Sigmoid colon (tissue), 7 donors: Measurements from ENCODE around the gene PEX5. TPM values are rescaled to one million over a fixed set of nuclear protein-coding genes. Genes with fewer than 3 reads are reported as not detected.
"Not testable (repeated sequence)": the region's sequence is repeated elsewhere in the genome, so short reads cannot be mapped to it uniquely, and the experiment has no call there.

Experiments used
- DNase-seq: peaks from one replicate; pipeline ENCODE4 v3.0.0-alpha.2; 2019
- H3K27ac ChIP-seq, 4 donors: fragments of 200-600 bp; sonication (generic); one replicate each; pipeline ENCODE4 v1.5.1; 2016 to 2019; ENCODE audit warnings: mild to moderate bottlenecking in 1 of 4
- H3K27me3 ChIP-seq, 3 donors: fragments of 200-600 bp; sonication (generic); one replicate each; pipeline ENCODE4 v1.5.1; 2019; ENCODE audit warnings: mild to moderate bottlenecking in 1 of 3
- H3K36me3 ChIP-seq, 4 donors: fragments of 200-600 bp; sonication (generic); one replicate each; pipeline ENCODE4 v1.5.1; 2016 to 2019
- H3K4me1 ChIP-seq, 4 donors: fragments of 200-600 bp; sonication (generic); one replicate each; pipeline ENCODE4 v1.5.1; 2017 to 2019
- H3K4me3 ChIP-seq, 4 donors: fragments of 200-600 bp; sonication (generic); one replicate each; pipeline ENCODE4 v1.5.1; 2017 to 2019; ENCODE audit warnings: mild to moderate bottlenecking in 2 of 4, moderate library complexity in 1 of 4
- H3K9me3 ChIP-seq, 4 donors: fragments of 200-600 bp in 3 of 4; sonication (generic) in 3 of 4; one replicate each; pipeline versions ENCODE4 v1.5.1 to v1.6.1; 2013 to 2019
- EP300 ChIP-seq, 4 donors: sonication (generic); formaldehyde crosslinking; IDR thresholded peaks; one replicate each; pipeline ENCODE4 v1.6.1; 2017; ENCODE audit warnings: antibody characterized with exemption in 4 of 4
- POLR2A ChIP-seq, 2 donors: fragments of 450-650 bp; IDR thresholded peaks; one replicate each; pipeline ENCODE4 v1.6.1; 2016; ENCODE audit warnings: antibody characterized with exemption in 2 of 2, mild to moderate bottlenecking in 2 of 2, moderate library complexity in 2 of 2
- POLR2AphosphoS5 ChIP-seq, 4 donors: sonication (generic); formaldehyde crosslinking; IDR thresholded peaks; one replicate each; pipeline ENCODE4 v1.6.1; 2017; ENCODE audit warnings: antibody characterized with exemption in 4 of 4
- WGBS, 2 donors: extraction: QIAGEN DNeasy Blood & Tissue Kit; methylation state at CpG; one replicate each; pipeline ENCODE4 v1.1.7; 2013; 5-methylcytosine and 5-hydroxymethylcytosine counted together
- intact Hi-C: fragments of 100-400 bp; cut with DNase I; formaldehyde crosslinking; loops from one replicate; pipeline ENCODE4 v1.15.1; 2023
- polyA plus RNA-seq, 3 donors: library from polyadenylated mRNA; stranded (reverse); fragments of 200-250 nt; gene quantifications; one replicate each; pipeline ENCODE4 v1.2.3, GENCODE V29; 2013
- total RNA-seq, 4 donors: library from RNA; depleted of rRNA; stranded (reverse); fragments of >200 nt; gene quantifications; one replicate each; pipeline ENCODE4 v1.1.0, GENCODE V29; 2016
- TF ChIP-seq, protein P1 (sequence below), 4 experiments: fragments of 450-650 bp in 3 of 4; fragments of 200-600 bp in 1 of 4; IDR thresholded peaks; one replicate each; pipeline ENCODE4 v1.5.1; 2016 to 2019; ENCODE audit warnings: antibody characterized with exemption in 4 of 4, mild to moderate bottlenecking in 3 of 4, moderate library complexity in 2 of 4
- donor health status: healthy with polysubstance abuse.
- donor health status: Bipolar disorder and iron deficiency.
- donor health status: healthy.

The PEX5 gene
- total and polyA plus RNA-seq, 7 donors, result 13.9 to 48.5 (median 29.9) TPM

DNA sequence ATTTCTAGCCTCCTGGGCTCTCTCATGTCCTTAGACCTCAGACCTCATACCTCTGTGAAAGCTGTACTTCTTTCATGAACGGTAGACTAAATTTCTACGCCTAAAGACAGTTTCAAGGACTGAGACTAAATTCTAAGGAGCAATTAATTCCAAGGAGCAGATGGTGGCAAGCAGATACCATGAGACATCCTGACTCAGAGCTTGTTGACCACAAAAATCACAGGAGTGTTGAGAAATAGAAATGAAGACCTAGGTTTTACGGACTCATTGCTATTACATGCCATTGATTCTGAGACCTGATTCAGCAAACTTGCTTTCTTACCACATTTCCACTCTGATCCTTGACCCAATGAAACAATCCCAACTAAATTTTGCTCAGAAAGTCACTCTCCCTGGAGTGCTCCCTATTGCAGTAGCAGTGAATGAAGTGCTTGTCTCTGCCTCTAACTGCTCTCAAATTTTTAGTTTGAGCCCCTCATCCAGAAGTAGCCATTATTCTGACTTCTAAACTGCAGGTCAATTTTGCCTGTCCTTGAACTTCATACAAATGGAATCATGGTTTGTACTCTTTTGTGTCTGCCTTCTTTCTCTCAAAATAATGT, 52.0 kb downstream of the PEX5 start:
- H3K4me1 ChIP-seq, result no peaks in the 10 kb centered on the region
- 85 to 87% methylated on average over 3 of the region's 3 CpGs for WGBS, 2 donors
- no peaks in the 10 kb centered on the region for H3K27me3 ChIP-seq
- peaks cover 0 to 2% (median 0%) of the 10 kb centered on the region in 4 donors for H3K9me3 ChIP-seq
- no peak overlapping the region for H3K27ac ChIP-seq
- no peak for DNase-seq
- intact Hi-C loops, result no loop called here
- no peaks in the 10 kb centered on the region for H3K36me3 ChIP-seq
- H3K4me3 ChIP-seq, result no peak overlapping the region
- TF ChIP-seq, protein P1, sequence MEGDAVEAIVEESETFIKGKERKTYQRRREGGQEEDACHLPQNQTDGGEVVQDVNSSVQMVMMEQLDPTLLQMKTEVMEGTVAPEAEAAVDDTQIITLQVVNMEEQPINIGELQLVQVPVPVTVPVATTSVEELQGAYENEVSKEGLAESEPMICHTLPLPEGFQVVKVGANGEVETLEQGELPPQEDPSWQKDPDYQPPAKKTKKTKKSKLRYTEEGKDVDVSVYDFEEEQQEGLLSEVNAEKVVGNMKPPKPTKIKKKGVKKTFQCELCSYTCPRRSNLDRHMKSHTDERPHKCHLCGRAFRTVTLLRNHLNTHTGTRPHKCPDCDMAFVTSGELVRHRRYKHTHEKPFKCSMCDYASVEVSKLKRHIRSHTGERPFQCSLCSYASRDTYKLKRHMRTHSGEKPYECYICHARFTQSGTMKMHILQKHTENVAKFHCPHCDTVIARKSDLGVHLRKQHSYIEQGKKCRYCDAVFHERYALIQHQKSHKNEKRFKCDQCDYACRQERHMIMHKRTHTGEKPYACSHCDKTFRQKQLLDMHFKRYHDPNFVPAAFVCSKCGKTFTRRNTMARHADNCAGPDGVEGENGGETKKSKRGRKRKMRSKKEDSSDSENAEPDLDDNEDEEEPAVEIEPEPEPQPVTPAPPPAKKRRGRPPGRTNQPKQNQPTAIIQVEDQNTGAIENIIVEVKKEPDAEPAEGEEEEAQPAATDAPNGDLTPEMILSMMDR (IDR thresholded peaks at IDR 0.05), result no peak
- TF ChIP-seq POLR2AphosphoS5 (IDR thresholded peaks at IDR 0.05) (no peak), POLR2A (IDR thresholded peaks at IDR 0.05) (no peak), EP300 (IDR thresholded peaks at IDR 0.05) (no peak)

DNA sequence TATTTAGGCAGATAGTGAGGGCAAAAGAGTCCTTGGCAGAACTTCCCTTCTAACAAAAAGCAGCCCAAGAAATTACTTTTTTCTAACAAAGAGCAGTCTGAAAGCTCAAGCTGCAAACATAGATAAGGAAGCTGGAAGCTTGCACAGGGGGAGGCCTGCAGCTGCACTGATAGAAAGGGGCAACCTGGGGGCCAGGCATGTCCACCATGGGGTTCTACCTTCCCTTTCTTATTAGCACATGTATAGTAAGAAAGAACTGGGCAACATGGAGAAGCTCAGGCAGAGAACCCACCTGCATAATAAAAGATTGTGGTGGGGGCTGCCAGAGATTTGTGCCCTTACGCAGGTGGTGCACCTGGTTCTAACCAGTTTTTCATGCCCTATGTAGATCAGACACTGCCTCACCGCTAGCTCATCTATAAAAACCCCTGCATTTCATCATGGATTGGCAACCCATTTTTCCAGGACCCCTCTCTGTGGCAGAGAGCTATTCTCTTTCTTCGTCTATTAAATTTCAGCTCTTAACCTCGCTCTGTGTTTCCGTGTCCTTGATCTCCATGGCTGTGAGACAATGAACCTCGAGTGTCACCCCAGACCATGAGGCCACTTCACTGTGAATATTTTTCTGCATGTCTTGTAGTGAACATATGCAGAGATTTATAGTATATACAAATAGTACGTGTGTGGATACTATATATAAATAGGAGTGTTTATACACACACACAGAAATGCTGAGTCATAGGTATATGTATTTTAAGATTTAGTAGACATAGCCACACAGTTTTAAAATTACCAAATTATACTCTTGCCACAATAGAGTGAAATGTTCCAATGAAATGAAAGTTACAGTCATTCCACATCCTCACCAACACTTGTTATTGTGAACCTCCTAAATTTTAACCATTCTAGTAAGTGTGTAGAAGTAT, 53.0 kb downstream of the PEX5 start:
- no peaks in the 10 kb centered on the region for H3K27me3 ChIP-seq
- TF ChIP-seq POLR2A (IDR thresholded peaks at IDR 0.05) (no peak), EP300 (IDR thresholded peaks at IDR 0.05) (no peak), POLR2AphosphoS5 (IDR thresholded peaks at IDR 0.05) (no peak)
- TF ChIP-seq, protein P1 (IDR thresholded peaks at IDR 0.05), result no peak
- DNase-seq, result no peak
- intact Hi-C loops, result no loop called here
- peaks cover 0 to 2% (median 0%) of the 10 kb centered on the region in 4 donors for H3K9me3 ChIP-seq
- no peak overlapping the region for H3K4me3 ChIP-seq
- 67 to 81% methylated on average over 7 of the region's 7 CpGs for WGBS, 2 donors
- H3K27ac ChIP-seq, result no peak overlapping the region
- no peaks in the 10 kb centered on the region for H3K36me3 ChIP-seq
- no peaks in the 10 kb centered on the region for H3K4me1 ChIP-seq

DNA sequence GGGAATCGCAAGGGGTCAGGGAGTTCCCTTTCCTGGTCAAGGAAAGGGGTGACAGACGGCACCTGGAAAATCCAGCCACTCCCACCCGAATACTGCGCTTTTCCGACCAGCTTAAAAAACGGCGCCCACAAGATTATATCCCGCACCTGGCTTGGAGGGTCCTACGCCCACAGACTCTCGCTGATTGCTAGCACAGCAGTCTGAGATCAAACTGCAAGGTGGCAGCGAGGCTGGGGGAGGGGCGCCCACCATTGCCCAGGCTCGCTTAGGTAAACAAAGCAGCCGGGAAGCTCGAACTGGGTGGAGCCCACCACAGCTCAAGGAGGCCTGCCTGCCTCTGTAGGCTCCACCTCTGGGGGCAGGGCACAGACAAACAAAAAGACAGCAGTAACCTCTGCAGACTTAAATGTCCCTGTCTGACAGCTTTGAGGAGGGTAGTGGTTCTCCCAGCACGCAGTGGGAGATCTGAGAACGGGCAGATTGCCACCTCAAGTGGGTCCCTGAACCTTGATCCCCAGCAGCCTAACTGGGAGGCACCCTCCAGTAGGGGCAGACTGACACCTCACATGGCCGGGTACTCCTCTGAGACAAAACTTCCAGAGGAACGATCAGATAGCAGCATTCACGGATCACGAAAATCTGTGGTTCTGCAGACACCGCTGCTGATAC, 62.0 kb downstream of the PEX5 start:
- H3K9me3 ChIP-seq, H3K36me3 ChIP-seq, H3K4me3 ChIP-seq, intact Hi-C loops, H3K27me3 ChIP-seq, DNase-seq, H3K27ac ChIP-seq, H3K4me1 ChIP-seq: not testable (repeated sequence)
- 83 to 93% methylated on average over 20 of the region's 22 CpGs for WGBS, 2 donors

DNA sequence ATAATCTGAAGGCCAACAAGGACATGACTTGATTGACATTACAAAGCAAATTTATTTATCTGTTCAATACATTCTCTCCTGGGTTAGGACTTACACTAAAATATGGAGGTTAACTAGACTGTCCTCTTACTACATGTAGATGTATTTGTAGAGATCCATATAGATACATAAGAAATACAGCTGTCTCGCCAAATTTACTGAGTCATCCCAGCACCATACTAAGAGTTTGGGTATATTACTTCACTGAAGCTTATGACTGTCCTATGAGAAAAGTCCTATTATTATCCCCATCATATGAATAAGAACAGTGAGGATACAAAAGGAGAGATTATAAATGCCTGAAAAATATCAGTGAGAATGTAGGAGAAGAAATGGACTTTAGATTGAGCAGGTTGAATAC, 69.6 kb downstream of the PEX5 start:
- Histone ChIP-seq H3K4me1 (no peaks in the 10 kb centered on the region), H3K9me3 (no peaks in the 10 kb centered on the region), H3K36me3 (no peaks in the 10 kb centered on the region), H3K27ac (no peak overlapping the region), H3K27me3 (no peaks in the 10 kb centered on the region), H3K4me3 (no peak overlapping the region)
- 95% methylated on average over 1 of the region's 1 CpG for WGBS, 2 donors
- no peak for DNase-seq
- intact Hi-C loops, result no loop called here
- TF ChIP-seq POLR2A (IDR thresholded peaks at IDR 0.05) (no peak), EP300 (IDR thresholded peaks at IDR 0.05) (no peak)

Other genes with a start within 250 kb of the PEX5 start
- gene RNU7-1, start 245.9 kb upstream of the PEX5 start, total RNA-seq, result not detected
- not detected for gene RNU7-1, start 245.9 kb upstream of the PEX5 start, polyA plus RNA-seq
- 100 to 1,000 TPM; 465 to 697 (median 652) TPM for gene C12orf57, start 245.7 kb upstream of the PEX5 start, total RNA-seq
- gene C12orf57, start 245.7 kb upstream of the PEX5 start, polyA plus RNA-seq, result 100 to 1,000 TPM; 305 to 810 (median 418) TPM
- 10 to 100 TPM in 3 of 4 donors, 1 to 10 TPM in 1; 5.3 to 13.6 (median 11.8) TPM for gene PTPN6, start 238.3 kb upstream of the PEX5 start, total RNA-seq
- 10 to 100 TPM; 42.1 to 92.4 (median 67.3) TPM for gene PTPN6, start 238.3 kb upstream of the PEX5 start, polyA plus RNA-seq
- gene PHB2, start 219.0 kb upstream of the PEX5 start, total RNA-seq, result 100 to 1,000 TPM; 211 to 327 (median 285) TPM
- gene PHB2, start 219.0 kb upstream of the PEX5 start, polyA plus RNA-seq, result 100 to 1,000 TPM; 180 to 283 (median 184) TPM
- gene EMG1, start 218.8 kb upstream of the PEX5 start, total RNA-seq, result 10 to 100 TPM; 18.8 to 32.3 (median 22.7) TPM
- gene EMG1, start 218.8 kb upstream of the PEX5 start, polyA plus RNA-seq, result 10 to 100 TPM; 19.2 to 33.0 (median 21.3) TPM
- 10 to 100 TPM; 18.6 to 27.0 (median 25.4) TPM for gene LPCAT3, start 171.2 kb upstream of the PEX5 start, total RNA-seq
- 10 to 100 TPM in 2 of 3 donors, 1 to 10 TPM in 1; 7.8 to 47.9 (median 16.9) TPM for gene LPCAT3, start 171.2 kb upstream of the PEX5 start, polyA plus RNA-seq
- gene C1S, start 129.0 kb upstream of the PEX5 start, total RNA-seq, result 100 to 1,000 TPM; 420 to 622 (median 463) TPM
- 100 to 1,000 TPM in 1 of 3 donors, 10 to 100 TPM in 2; 15.5 to 244 (median 52.9) TPM for gene C1S, start 129.0 kb upstream of the PEX5 start, polyA plus RNA-seq
- gene C1R, start 97.2 kb upstream of the PEX5 start, total RNA-seq, result 100 to 1,000 TPM; 328 to 493 (median 467) TPM
- gene C1R, start 97.2 kb upstream of the PEX5 start, polyA plus RNA-seq, result 100 to 1,000 TPM in 1 of 3 donors, 10 to 100 TPM in 2; 23.8 to 257 (median 54.1) TPM
- 10 to 100 TPM; 44.2 to 82.6 (median 65.3) TPM for gene C1RL, start 80.5 kb upstream of the PEX5 start, total RNA-seq
- 10 to 100 TPM in 2 of 3 donors, 1 to 10 TPM in 1; 9.9 to 45.5 (median 12.0) TPM for gene C1RL, start 80.5 kb upstream of the PEX5 start, polyA plus RNA-seq
- gene RBP5, start 60.8 kb upstream of the PEX5 start, total RNA-seq, result under 1 TPM in 1 of 4 donors, not detected in 3; 0.71 TPM
- gene RBP5, start 60.8 kb upstream of the PEX5 start, polyA plus RNA-seq, result 10 to 100 TPM in 1 of 3 donors, 1 to 10 TPM in 2; 3.7 to 30.9 (median 4.2) TPM
- gene CLSTN3, start 59.3 kb upstream of the PEX5 start, total RNA-seq, result 10 to 100 TPM; 11.5 to 41.5 (median 19.3) TPM
- 10 to 100 TPM in 1 of 3 donors, 1 to 10 TPM in 2; 3.7 to 25.9 (median 6.0) TPM for gene CLSTN3, start 59.3 kb upstream of the PEX5 start, polyA plus RNA-seq
- gene ACSM4, start 114.4 kb downstream of the PEX5 start, total RNA-seq, result not detected
- gene ACSM4, start 114.4 kb downstream of the PEX5 start, polyA plus RNA-seq, result not detected